HG03558 (cell line): ENCODE data around the gene GOLGA6B.
"Not testable (repeated sequence)": the region's sequence is repeated elsewhere in the genome, so short reads cannot be mapped to it uniquely, and the experiment has no call there.

ENCODE experiments used
- ATAC-seq: cut with Tn5 transposase; IDR thresholded peaks from one replicate; pipeline ENCODE4 v1.9.1; 2021; ENCODE audit warnings: moderate number of reproducible peaks; ENCODE audit not compliant: unreplicated experiment; ENCODE audit errors: extremely low read depth

The GOLGA6B gene, protein sequence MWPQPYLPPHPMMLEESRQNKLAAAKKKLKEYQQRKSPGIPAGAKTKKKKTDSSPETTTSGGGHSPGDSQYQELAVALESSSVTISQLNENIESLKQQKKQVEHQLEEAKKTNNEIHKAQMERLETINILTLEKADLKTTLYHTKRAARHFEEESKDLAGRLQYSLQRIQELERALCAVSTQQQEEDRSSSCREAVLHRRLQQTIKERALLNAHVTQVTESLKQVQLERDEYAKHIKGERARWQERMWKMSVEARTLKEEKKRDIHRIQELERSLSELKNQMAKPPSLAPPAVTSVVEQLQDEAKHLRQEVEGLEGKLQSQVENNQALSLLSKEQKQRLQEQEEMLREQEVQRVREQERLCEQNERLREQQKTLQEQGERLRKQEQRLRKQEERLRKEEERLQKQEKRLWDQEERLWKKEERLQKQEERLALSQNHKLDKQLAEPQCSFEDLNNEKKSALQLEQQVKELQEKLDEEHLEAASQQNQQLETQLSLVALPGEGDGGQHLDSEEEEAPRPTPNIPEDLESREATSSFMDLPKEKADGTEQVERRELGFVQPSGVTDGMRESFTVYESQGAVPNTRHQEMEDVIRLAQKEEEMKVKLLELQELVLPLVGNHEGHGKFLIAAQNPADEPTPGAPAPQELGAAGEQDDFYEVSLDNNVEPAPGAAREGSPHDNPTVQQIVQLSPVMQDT

DNA sequence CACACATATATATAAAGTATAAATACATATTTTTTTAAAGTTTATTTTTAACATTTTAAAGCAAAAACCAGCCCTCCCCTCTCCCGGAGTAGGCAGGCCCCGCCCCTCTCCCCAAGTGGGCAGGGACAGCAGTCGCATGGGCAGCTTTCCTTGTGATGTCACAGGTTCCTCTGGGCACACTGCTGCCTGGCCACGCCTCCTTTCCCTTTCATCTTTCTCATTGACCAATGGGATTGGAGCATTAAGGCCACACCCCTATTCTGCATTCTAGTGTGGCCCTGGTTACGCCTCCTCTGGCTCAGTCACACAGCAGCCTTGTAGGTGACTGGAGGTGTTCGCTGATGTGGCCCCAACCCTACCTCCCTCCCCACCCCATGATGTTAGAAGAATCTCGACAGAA lies at the start of gene GOLGA6B:
Gene GOLGA6B, plus strand, starts transcription at position 301 of the 400 bp plus-strand sequence. Its CDS starts 41 bp downstream, at position 342.
- not testable (repeated sequence) for ATAC-seq

DNA sequence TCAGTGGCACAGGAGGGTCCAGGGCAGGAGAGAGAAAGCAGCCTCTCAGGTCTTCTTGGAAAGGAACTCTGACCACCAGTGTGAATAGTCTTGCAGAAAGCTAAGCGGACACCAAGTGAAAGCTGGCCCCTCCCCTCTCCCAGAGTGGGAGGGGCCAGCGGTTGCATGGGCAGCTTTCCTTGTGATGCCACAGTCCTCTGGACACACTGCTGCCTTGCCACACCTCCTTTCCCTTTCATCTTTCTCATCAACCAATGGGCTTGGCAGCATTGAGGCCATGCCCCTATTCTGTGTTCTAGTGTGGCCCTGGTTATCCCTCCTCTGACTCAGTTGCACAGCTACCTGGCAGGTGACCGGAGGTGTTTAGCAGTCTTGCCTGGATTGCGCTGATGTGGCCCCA lies 49.7 kb upstream of the GOLGA6B start:
- no peak for ATAC-seq

DNA sequence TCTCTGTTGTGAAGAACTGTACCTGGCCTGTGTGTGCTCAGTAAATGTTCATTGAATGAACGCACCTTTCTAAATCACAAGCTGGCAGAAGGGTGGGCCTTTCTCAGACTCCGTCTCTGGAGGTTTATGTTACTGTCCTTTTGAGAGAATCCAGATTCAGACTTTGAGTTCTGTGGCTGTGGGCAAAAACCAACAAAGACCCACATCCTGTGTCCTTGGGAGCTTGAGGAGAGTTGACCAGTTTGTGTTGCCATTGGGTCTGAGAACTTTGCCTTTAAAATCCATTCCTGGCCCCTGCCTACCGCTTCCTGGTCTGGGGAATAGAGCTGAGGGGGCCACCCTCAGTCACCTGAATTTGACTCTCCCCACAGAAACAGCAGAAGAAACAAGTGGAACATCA lies 46.4 kb upstream of the GOLGA6B start:
- not testable (repeated sequence) for ATAC-seq

DNA sequence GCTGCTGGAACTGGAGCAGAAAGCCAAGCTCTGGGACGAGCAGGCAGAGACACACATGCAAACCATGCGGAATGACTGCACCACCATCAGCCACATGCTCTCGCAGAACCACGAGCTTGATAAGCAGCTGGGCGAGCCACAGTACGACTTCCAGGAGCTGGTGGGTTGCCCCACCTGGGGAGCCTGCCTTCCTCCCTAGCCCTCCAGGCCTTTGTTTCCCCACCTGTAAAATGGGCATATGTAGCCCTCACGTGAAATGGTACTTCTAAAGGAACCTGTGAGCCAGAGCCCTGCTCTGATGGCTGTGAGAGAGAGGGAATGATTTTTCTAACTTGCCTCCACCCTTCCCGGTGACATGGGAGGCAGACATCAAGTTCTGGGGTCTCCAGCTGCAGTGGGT lies 44.6 kb upstream of the GOLGA6B start:
- no peak for ATAC-seq

DNA sequence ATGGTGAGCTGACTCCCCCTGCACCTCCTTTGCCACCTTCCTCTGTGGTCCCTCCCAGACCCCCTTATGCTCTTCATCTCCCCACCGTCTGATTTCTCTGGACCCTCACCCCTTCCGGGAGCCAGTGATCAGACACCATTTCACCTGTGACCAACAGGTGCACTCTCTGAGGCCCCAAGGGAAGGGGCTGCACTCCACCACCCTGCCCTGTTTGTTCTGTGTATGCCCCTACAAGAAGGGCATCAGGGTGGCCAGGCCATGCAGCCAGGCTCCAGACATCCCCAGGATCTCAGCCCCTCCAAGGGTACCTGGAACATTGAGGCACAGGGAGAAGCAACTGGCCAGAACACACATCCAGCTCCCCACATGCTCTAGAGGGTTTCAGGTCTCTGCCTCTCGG lies 42.2 kb upstream of the GOLGA6B start:
- ATAC-seq, result not testable (repeated sequence)

DNA sequence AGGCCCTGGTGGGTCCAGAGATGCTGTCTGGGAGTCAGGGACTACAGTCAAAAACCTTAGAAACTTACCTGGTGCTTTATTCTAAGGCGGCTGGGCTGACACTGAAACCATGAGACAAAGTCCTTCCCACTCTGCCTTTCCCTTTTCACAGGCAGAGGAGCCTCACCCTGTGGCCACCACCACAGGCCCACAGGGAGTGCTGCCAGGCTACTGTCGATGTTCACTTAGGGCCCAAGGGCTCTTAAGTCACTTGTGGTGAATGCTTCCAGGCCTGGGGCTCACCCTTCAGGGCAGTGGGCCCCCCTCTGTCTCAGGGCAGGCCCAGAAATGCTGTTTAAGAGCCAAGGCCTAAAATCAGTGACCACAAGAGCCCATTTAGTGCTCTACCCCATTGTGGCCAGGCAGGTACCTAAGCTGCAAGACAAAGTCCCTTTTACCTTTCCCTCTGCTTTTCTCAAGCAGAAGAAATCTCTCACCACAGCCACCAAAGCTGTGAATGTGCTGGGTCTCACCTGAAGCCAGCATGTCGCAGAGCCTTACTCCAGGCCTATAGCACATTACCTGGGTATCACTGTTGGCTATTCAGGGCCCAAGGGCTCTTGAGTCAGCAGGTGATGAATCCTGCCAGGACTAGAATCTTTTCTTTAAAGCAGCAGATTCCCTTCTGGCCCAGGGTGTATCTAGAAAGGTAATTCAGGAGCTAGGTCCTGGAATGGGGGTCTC lies 39.5 kb upstream of the GOLGA6B start:
- ATAC-seq, result no peak

DNA sequence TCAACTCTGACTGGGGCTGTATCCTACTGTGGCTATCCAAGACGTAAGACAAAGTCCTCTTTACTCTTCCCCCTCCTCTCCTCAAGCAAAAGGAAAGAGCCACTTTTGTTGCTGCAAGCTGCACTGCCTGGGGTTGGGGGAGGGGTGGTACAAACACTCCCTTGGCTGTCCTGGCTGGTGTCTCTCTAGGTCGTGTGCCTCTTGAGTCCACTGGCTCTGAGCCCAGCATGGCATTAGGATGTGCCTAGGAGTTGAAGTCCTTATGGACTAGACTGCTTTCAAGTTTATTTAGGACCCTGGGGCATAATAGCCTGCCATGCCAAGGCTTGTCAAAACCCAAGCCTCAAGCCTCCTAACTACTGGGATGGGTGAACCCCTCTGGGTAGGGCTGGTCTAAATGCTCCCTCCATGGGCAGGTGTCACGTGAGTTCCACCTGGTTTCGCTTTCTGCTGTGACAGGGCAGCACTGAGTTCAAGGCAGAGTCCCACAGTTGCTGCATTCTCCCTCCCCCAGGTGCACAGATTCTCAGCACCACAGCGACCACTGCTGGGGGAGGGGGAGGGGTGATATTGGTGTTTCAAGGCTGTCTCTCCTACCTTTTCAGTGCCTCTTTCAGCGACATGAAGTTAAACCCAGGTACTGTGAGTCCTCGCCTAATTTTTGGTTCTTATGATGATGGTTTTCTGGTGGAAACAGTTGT lies 38.8 kb upstream of the GOLGA6B start:
- not testable (repeated sequence) for ATAC-seq

DNA sequence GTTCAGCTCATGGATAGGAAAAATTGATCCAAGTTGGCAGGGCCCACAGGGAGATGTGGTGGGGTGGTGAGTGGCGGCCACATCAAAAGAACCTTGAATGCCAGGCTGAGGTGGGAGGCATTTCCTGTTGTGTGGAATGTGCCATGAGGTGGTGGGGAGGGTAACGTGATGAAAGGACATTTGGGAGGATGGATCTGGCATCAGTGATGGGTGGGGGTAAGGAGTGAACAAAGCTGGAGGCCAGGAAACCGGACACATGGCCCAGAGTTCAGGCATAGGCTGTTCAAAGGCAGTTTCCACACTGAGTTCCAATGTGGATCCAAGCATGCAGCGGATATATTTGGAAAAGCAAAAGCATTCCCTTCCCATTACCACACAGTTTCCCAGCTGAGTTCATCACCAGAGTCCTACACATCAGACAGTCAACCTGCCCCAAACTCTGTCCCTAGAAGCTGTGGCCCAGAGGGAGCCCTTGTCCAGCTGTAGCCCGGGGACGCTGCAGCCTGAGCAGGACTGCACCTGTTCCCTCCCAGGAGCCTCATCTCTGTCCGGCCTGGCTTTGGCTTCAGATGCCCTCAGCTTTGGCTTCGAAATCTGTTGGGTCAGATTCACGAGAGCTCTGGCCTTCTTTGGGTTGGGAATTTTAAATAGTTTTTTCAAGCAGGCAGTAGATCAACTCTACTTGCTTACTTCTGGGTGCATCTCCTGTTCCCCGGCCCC lies 37.8 kb upstream of the GOLGA6B start:
- ATAC-seq, result no peak

DNA sequence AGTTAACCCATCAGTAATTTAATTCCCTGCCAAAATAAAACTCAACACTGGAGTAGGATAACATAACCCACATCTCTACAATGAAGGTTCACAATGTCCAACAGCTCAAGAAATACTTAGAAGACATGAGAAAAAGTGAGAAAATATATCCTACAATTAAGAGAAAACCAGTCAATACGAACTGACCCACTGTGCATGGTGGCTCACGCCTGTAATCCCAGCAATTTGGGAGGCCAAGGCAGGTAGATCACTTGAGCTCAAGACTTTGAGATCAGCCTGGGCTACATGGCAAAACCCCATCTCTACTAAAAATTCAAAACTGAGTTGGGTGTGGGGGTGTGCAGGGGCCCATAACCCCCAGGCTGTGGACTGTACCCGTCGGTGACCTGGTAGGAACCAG lies 30.6 kb upstream of the GOLGA6B start:
- not testable (repeated sequence) for ATAC-seq

DNA sequence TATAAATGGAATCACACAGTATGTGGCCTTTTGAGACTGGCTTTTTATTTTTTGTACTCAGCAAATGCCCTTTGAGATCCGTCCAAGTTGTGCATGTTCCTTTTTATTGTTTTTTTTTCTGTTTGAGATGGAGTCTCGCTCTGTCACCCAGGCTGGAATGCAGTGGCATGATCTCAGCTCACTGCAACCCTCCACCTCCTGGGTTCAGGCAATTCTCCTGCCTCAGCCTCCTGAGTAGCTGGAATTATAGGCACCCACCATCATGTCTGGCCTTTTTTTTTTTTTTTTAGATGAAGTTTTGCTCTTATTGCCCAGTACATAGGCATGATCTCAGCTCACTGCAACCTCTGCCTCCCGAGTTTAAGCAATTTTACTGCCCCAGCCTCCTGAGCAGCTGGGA lies 28.3 kb upstream of the GOLGA6B start:
- not testable (repeated sequence) for ATAC-seq

DNA sequence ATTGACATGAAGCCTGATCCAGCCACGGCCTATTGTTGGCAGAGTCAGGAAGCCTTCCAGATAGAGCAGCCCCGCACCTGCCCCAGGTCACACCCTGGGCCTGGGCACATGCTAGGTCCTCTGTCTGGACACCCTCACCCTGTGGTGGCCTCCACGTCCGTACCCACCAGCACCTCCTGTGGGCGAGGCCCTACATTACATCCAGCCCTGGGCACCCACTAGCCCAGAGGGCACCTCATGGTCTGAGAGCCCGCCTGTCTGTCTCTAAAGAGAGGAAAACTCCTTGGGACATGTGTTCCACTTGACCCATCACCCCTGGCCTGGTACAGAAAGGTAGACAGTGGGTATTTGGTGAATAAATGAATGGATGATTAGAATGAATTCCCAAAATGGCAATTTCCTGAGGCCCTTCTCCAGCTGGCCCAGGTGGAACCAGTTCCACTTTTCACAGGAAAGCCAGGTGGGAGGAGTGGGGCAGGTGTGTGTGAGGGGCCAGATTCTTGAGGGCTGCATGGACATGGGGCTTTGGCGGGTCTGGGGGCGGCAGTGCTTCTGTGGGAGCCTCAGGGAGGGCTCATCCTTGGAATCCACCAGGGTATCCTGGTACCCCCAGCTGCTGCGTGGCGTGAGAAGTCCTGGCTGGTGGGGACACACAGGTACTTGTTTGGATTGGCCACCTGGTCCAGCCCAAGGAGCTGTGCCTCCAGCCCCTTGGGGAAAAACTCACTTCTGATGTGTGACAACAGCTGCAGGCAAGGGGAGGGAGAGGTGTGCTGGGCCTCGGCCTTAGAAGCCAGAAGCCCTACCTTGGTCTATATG lies 26.0 kb upstream of the GOLGA6B start:
- not testable (repeated sequence) for ATAC-seq

DNA sequence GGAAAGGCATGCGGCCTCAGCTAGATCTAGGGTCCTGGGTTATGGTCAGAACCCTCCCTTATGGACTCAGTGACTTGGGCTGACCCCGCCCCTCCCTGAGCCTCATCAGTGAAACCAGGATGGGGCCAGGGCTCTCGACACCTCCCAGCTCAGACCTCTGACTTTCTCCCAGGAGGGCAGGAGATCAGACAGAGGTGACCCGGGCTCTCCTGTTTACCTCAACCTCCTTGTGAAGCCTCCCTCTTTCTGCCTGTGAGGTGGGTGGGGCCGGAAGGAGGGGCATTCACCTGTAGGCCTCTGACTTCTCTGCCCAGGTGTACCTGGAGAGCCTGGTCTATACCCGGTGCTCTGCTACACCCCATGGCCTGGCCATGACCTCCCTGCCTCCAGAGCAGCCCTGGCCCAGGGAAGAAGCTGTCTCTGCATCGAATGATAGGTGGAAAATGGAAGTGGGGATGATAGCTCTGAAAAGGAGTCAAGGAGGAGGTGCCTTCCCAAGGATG lies 25.4 kb upstream of the GOLGA6B start:
- not testable (repeated sequence) for ATAC-seq

DNA sequence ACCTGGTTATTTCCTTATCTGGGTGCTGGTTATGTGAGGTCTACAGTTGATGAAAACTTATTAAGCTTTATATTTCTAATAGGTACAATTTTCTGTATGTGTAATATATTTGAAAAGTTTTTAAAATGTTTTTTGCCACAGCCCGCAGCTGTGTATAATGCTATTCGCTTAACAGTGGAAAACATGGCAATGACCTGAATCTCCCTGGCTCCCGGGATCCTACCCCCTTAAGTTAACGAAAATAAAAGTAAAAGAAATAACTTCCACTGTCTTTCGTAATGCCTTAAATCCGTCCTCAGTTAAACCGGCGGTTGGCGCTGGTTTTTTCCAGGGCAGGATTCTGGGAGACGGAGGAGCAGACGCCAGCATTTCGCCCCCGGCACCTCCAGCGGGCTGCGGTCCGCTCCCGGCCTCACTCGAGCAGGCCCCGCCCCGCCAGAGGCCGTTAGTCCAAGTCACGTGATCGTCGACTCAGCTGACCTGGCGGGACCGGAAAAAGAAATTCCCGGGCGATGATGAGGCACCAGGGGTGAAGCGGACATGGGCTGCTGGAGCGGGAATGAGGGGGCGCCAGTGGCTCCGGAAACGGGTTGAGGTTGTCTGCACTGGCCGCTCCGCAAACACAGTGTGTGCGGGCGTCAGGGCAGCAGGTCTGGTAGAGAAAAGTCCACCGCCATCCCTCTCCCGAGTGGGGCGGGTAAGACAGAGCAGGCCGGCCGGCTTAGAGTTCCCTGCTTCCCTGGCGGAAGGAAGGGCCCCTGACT lies 17.8 kb upstream of the GOLGA6B start:
- not testable (repeated sequence) for ATAC-seq

DNA sequence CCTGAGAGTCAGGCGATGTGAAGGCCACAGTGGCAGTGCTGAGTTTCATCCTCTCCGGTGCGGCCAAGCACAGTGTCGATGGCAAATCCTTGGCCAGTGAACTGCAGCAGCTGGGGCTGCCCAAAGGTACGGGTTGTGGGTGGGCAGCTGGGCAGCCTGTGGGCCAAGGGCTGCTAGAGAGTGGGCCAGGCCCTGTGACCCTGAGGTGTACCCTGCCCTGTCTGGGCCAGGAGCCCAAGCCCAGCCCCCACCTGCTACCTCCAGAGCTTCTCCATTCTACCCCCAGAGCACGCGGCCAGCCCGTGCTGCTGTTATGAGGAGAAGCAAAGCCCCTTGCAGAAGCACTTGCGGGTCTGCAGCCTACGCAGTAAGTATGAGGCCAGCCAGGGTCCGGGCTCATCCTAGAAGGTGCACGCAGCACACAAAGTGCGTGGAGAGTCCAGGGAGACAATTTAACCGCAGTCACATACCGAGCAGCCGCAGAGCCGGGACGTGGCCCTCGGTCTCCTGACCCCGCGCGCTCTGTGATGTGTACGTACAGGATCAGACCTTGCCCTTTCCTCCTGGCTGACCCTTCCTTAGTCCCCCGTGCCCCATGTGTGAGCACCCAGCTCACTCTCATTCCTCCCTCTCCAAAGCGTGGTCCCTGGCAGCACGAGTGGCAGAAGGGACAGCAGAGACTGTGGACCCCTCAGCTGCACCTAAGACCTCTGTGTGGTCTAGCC lies 14.6 kb upstream of the GOLGA6B start:
- ATAC-seq, result not testable (repeated sequence)

DNA sequence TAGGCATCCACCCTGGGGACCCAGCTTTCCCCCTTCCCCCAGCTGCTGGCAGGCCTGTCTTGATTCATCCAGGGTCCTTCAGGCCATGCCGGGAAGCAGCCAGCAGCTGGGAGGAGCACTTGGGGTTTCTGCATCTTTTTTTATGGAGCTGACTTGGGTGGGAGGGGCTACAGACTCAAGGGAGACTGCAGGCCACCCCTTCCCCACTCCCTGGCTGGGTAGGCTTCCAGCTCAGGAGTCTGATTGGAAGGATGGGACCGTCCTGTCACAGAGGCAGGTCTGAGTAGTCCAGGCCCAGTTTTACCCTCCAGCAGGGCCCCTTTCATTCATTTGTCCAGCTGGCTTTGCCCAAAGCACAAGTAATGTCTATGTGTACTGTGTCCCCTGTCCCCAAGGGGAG lies 12.2 kb upstream of the GOLGA6B start:
- not testable (repeated sequence) for ATAC-seq

DNA sequence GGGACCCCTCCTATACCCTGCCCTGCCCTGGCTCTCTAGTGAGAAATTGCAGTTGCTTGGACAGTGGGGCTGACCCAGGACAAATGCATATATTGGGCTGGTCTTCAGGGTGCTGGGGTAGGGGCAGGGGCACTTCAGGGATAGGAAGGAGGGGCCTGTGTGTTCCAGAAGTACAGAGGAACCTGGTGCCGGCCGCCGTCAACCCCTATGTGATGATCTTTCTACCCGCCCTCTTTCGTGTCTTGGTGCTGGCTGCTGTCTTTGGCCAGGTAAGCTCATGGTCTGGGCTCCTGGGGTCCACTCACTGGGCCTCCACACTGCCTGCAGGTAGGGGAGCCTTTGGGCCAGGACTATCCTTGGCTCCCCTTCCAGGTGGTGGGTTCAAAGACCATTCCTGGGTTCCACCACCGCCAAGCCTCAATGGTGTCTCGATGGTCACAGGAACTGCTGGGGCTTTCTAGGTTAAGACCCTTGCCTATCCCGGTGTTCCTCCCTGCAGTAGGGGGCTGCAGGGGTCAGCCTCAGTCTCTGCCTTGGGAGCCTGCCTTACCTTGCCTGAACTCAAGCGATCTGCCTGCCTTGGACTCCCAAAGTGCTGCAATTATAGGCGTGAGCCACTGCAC lies 5.8 kb upstream of the GOLGA6B start:
- not testable (repeated sequence) for ATAC-seq

DNA sequence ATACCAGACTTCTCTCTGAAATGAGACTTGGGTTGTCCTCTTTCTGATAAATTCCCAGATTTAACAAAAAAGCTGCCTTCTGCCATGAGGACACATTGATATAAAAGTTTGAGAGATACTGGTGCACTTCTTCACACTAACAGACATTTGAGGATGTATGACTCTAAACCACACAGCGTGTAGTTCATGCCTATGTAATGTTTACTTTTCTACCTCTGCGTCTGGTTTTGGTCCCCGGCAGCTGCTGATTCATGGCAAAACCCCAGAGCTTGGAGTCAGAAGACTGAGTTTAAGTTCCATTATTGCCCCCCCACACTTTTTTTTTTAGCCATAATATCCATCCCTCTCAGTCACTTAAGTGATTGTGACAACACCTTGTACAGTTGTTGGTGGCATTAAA lies 1.5 kb downstream of the GOLGA6B start:
- ATAC-seq, result not testable (repeated sequence)
